ENCODE measurements around the gene HOXD9. TPM values are rescaled to one million over a fixed set of nuclear protein-coding genes. Genes with fewer than 3 reads are reported as not detected.

HOXD9 gene
- total and polyA plus RNA-seq, 8 donors: 0.12 to 1.1 (median 0.34) TPM; not detected in 2

DNA sequence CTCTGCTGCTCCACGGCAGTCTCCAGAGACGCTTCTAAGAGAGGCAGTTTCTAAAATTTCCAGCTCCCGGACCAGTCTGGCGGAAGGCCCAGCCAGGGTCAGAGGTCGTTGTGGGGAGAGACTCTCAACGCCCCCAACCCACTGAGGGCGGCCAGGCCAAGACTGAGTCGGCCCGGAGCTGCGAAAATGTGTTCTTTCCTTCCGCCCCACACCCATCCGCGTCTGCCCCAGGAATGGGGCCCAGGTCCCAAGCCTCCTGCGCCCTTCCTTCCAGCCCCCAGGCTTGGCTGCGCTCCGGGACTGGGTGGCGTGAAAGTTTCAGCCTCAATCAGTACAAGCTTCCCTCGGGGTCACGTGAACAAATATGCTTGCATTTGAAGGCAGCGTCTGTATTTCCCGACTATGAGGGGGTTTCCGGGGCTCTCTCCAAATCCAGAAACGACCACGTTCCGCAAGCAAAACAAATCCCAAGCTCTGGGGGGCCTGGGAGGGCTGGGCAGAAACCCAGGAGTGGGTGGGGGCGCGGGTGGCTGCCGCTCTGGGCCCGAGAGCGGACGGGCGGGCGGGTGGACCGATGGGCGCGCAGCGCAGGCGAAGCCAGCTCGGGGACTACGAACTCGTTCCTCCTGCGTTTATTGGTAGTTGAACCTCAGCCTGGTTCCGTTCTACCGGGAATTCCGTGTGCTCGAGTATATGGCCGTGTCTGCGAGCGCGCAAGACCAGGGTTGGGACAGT, 37.9 kb downstream of the HOXD9 start:
- no peaks in the 10 kb centered on the region for H3K9me3 ChIP-seq
- peaks cover 0 to 10% (median 0%) of the 10 kb centered on the region in 3 donors for H3K4me1 ChIP-seq
- 5 to 9% methylated on average over 49 to 50 of the region's 50 CpGs for WGBS, 2 donors
- H3K27me3 ChIP-seq: peaks cover 0 to 76% (median 14%) of the 10 kb centered on the region in 4 donors
- DNase-seq (no peak), FAIRE-seq (no peak), ATAC-seq (no peak)
- TF ChIP-seq, protein P1, sequence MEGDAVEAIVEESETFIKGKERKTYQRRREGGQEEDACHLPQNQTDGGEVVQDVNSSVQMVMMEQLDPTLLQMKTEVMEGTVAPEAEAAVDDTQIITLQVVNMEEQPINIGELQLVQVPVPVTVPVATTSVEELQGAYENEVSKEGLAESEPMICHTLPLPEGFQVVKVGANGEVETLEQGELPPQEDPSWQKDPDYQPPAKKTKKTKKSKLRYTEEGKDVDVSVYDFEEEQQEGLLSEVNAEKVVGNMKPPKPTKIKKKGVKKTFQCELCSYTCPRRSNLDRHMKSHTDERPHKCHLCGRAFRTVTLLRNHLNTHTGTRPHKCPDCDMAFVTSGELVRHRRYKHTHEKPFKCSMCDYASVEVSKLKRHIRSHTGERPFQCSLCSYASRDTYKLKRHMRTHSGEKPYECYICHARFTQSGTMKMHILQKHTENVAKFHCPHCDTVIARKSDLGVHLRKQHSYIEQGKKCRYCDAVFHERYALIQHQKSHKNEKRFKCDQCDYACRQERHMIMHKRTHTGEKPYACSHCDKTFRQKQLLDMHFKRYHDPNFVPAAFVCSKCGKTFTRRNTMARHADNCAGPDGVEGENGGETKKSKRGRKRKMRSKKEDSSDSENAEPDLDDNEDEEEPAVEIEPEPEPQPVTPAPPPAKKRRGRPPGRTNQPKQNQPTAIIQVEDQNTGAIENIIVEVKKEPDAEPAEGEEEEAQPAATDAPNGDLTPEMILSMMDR (IDR thresholded peaks at IDR 0.05): no peak
- no peak overlapping the region for H3K27ac ChIP-seq
- H3K36me3 ChIP-seq: no peaks in the 10 kb centered on the region
- H3K4me3 ChIP-seq: no peak overlapping the region
- intact Hi-C loops (cut with DNase I): no loop called here

DNA sequence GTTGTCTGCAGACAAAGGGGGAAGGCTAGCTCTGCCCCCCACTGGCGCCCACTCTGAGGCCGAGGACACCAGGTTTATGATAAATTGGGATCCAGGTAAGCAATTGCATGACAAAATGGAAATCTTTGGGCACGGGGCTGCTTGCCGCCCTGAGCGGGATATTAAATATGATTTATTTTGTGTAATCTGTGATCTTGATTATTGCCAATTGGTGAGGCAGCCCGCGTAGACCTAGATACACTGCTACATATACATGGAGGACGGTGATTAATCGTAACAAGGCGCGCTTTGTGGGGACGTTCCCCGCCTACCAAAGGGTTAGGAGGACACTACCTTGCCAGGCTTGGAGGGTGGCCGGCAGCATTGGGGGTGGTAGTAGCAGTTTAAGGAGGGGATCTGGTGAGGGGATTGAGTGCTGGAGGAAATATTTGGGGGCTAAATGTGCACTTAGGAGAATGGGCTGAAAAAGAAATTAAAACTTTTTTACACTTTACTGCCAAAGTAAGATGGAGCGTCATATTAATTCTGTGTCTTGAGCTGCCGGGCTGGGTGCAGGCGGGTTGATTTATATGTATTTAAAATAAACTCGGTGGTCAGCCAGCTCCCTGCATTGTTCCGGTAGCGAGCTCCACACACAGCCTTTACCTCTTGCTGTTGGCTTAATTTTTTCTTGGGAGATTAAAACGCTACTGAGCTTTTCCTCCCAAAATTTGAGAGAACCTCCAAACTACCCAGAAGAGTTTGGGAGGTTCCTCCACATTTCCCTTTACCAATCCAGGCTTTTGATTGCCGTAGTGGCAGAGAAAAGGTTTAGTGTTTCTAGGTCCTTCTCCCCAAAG, 38.7 kb downstream of the HOXD9 start:
- Histone ChIP-seq H3K36me3 (no peaks in the 10 kb centered on the region), H3K27ac (no peak overlapping the region), H3K4me1 (peaks cover 0 to 10% (median 0%) of the 10 kb centered on the region in 3 donors), H3K4me3 (no peak overlapping the region), H3K9me3 (no peaks in the 10 kb centered on the region), H3K27me3 (peaks cover 0 to 79% (median 19%) of the 10 kb centered on the region in 4 donors)
- DNase-seq (no peak), ATAC-seq (no peak), FAIRE-seq (no peak)
- intact Hi-C loops (cut with DNase I): no loop called here
- WGBS, 2 donors: 12 to 13% methylated on average over 22 of the region's 22 CpGs
- TF ChIP-seq, protein P1 (IDR thresholded peaks at IDR 0.05): no peak

DNA sequence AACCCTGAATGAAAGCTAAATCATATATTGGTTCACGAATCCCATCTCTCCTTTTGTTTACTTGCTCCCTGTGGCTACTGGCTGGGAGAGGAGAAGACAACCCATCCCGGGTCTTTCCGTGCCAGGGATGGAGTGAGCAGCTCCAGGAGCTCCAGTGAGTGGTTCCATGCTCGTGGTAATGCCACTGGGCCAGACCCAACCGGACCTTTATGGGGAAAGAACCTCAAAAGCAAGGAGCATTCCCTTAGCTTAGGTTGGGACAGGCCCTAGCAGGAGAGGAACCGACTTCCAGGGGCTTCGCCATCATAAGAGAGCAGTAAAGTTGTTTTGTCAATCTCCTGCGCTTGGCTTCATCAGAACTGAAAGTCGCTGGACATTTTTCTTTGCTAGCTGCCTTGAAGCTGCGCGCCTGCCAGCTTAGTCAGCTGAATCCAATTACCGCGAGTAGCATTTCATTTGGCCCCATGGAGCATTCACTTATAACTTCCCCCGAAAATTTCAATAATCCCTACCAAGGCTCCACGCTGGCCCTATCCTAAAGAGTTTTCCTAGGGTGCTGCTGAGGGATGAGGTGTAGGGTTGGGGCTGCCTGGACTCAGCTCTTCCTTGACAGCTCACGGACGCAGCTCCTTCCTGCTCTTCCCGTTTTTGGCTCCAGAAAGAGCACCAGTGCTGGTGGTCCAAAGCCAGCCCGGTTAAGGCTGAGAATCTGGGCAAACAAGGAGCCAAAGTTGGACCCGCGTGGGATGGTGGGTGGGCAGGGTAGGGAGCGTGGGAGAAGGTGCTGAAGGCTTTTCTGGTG, 39.5 kb downstream of the HOXD9 start:
- H3K9me3 ChIP-seq: no peaks in the 10 kb centered on the region
- no peak overlapping the region for H3K4me3 ChIP-seq
- intact Hi-C loops (cut with DNase I): no loop called here
- no peaks in the 10 kb centered on the region for H3K36me3 ChIP-seq
- FAIRE-seq (no peak), ATAC-seq (no peak), DNase-seq (no peak)
- H3K27ac ChIP-seq: no peak overlapping the region
- H3K4me1 ChIP-seq: peaks cover 0 to 10% (median 0%) of the 10 kb centered on the region in 3 donors
- TF ChIP-seq, protein P1 (IDR thresholded peaks at IDR 0.05): no peak
- 7 to 8% methylated on average over 22 of the region's 22 CpGs for WGBS, 2 donors
- peaks cover 0 to 76% (median 18%) of the 10 kb centered on the region in 4 donors for H3K27me3 ChIP-seq

DNA sequence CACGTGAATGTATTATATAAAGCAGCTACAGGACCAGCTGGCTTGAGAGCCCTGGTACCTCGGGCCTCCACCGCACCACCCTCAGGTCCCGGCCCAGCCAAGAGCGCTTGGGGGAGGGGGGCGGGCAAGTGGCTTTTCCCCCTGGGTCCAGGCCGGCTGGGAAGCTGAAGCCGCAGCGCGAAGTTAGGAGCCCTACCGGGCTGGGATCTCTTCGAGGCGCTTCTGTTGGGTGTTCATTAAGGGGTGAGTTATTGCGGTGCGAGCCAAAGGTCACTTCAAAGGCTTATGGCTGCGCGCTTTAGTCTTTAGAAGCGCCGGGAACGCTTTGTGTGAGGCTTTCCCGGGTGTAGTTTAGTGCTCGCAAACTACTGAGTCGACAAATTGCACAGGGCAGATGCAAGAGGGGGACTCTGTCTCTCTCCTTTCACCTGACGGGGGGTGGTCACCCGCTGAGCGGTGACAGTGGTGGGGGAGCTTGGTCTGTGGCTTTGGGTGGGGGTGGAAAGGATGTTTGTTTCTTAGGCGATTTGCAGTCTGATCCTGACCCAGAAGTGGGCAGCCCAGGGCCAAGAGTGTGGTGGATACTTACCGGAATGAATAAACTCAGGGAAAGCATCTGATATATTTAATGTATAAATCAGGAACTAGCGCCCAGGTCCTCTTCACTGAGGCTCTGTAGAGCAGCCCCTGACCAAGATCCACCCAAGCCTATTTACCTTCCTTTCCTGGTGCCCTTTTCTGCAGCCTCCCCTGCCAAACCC, 40.6 kb downstream of the HOXD9 start:
- Histone ChIP-seq H3K4me1 (peaks cover 0 to 8% (median 0%) of the 10 kb centered on the region in 3 donors), H3K4me3 (no peak overlapping the region), H3K27ac (no peak overlapping the region), H3K27me3 (peaks cover 0 to 65% (median 15%) of the 10 kb centered on the region in 4 donors), H3K9me3 (no peaks in the 10 kb centered on the region), H3K36me3 (no peaks in the 10 kb centered on the region)
- TF ChIP-seq, protein P1 (IDR thresholded peaks at IDR 0.05): no peak
- intact Hi-C loops (cut with DNase I): no loop called here
- no peak for FAIRE-seq
- DNase-seq: no peak
- no peak for ATAC-seq
- WGBS, 2 donors: 8 to 9% methylated on average over 29 of the region's 29 CpGs
